HG03520 (cell line): Measurements from ENCODE around the gene PLK4.
A peak's percentile ranks its signal among the peaks of the same experiment; 100 is the strongest.

Experiments
- ATAC-seq: cut with Tn5 transposase; IDR thresholded peaks from one replicate; pipeline ENCODE4 v1.9.1; 2021; ENCODE audit warnings: mild to moderate bottlenecking, moderate library complexity; ENCODE audit not compliant: unreplicated experiment

The PLK4 gene

GRCh38 chr4:127880763-127881562 is at the start of gene PLK4:
Gene PLK4, plus strand, starts transcription at chr4:127880893. Its CDS starts 242 bp downstream, at chr4:127881135.
- ATAC-seq = peak; percentile 93

- peak; percentile 83 for ATAC-seq
These were observed 48.1 kb upstream of the PLK4 start for GRCh38 chr4:127832585-127832984.

- ATAC-seq = no peak
These were observed 36.7 kb upstream of the PLK4 start for GRCh38 chr4:127843704-127844600.

- ATAC-seq = no peak
These were observed 36.0 kb upstream of the PLK4 start for GRCh38 chr4:127844601-127845116.

- no peak for ATAC-seq
These were observed 34.6 kb upstream of the PLK4 start for GRCh38 chr4:127846061-127846460.

GRCh38 chr4:127846765-127847164 is 33.9 kb upstream of the PLK4 start:
- ATAC-seq = no peak

GRCh38 chr4:127849505-127850234 is 31.0 kb upstream of the PLK4 start:
- no peak for ATAC-seq

- ATAC-seq = no peak
These were observed 28.0 kb upstream of the PLK4 start for GRCh38 chr4:127852661-127853060.

- ATAC-seq = no peak
These were observed 24.4 kb upstream of the PLK4 start for GRCh38 chr4:127856196-127856812.

GRCh38 chr4:127856813-127857447 is 23.8 kb upstream of the PLK4 start:
- ATAC-seq = peak; percentile 90

- no peak for ATAC-seq
These were observed 23.1 kb upstream of the PLK4 start for GRCh38 chr4:127857641-127858040.

- no peak for ATAC-seq
These were observed 12.5 kb upstream of the PLK4 start for GRCh38 chr4:127868196-127868595.

- ATAC-seq = no peak
These were observed 10.4 kb upstream of the PLK4 start for GRCh38 chr4:127870281-127870680.

- no peak for ATAC-seq
These were observed 10.0 kb upstream of the PLK4 start for GRCh38 chr4:127870688-127871087.

GRCh38 chr4:127875791-127876190 is 4.9 kb upstream of the PLK4 start:
- no peak for ATAC-seq

GRCh38 chr4:127881563-127881864 is 821 bp downstream of the PLK4 start:
- peak; percentile 27 for ATAC-seq

- ATAC-seq = no peak
These were observed 7.9 kb downstream of the PLK4 start for GRCh38 chr4:127888559-127888958.

GRCh38 chr4:127889903-127890302 is 9.2 kb downstream of the PLK4 start:
- no peak for ATAC-seq

- no peak for ATAC-seq
These were observed 15.4 kb downstream of the PLK4 start for GRCh38 chr4:127896069-127896468.

GRCh38 chr4:127896528-127896927 is 15.8 kb downstream of the PLK4 start:
- no peak for ATAC-seq
